Activated CD4-positive, alpha-beta T cell treated with anti-CD3 and anti-CD28 coated beads, Interleukin-2, amount 50 U/mL, for 1 hour (primary cell): ENCODE measurements around the gene SEMA4C.

Experiments used
- DNase-seq: peaks from one replicate; pipeline ENCODE4 v3.0.0-alpha.2; 2020

Gene SEMA4C

DNA sequence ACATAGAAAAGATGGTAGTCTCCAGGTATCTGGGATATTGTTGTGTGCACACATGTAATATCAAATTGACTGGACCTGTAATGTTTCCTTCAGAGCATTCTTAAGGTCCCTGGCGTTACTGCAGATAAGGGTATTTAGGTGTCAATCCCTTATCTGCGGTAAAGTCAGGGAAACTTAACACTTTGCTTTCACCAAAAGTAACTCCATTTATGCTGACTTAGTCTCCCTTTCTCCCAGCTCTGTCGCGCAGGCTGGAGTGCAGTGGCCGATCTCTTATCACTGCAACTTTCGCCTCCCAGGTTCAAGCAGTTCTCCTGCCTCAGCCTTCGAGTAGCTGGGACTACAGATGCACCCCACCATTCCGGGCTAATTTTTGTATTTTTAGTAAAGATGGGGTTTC is 52.0 kb downstream of the SEMA4C start:
- no peak for DNase-seq

- DNase-seq, result no peak
These were observed 52.8 kb downstream of the SEMA4C start for GRCh38 chr2:96816836-96817702.

DNA sequence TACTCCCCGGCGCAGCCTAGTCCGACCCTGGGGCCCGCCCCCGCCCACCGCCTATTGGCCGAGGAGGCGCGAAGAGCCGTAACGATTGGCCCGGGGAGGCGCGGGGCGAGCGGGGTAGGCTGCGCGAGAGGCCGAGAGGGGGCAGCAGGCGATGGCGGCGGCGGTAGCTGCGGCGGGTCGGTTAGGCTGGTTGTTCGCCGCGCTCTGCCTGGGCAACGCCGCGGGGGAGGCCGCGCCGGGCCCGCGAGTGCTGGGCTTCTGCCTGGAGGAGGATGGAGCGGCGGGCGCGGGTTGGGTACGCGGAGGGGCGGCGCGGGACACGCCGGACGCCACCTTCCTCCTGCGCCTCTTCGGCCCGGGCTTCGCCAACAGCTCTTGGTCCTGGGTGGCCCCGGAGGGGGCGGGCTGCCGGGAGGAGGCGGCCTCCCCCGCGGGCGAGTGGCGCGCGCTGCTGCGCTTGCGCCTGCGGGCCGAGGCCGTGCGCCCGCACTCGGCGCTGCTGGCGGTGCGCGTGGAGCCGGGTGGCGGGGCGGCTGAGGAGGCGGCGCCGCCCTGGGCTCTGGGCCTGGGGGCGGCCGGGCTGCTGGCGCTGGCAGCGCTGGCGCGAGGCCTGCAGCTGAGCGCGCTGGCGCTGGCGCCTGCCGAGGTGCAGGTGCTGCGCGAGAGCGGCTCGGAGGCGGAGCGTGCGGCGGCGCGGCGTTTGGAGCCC is 53.6 kb downstream of the SEMA4C start, which contains the start of gene CNNM3:
CNNM3 (plus strand) TSS at position 142 of the 709 bp plus-strand sequence; CDS start at position 152, 10 bp downstream.
- peak; percentile 95 for DNase-seq

DNA sequence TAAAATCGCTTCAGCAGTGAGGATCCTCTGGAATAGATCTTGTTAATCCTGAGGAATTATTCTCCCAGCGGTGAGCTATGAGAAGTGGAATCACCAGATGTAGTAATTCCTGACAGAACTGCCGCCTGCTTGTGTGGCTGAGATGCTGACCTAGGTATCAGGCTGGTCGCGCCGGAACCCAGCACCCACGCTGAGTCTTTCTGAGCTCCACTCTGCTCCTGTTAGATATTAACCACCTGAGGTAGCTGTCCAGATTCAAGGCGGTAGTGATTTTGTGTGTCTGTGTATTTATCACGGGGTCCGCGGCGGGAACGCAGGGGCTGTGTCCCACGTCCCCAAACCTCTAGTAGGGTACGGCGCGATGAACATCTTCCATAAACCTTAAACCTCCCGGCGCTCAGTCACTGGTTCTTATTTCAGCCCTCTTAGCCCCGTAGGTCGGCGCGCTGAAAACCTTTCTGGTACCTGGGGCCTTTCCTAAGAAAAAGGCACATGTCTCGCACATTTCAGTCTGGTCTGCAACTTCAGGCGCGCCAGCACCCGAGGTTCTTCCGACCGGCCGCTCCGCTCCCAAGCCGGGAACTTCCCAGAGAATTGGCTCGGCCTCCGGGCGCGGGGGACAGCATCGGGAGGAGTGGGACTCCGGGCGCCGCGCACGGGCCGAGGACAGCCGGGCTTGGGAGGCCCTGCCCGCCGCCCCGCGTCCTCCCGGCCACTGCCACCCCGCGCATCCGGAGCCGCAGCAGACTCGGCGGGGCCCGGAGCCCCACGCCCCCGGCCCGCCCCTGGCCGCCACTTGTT is 54.4 kb downstream of the SEMA4C start:
- no peak for DNase-seq

DNA sequence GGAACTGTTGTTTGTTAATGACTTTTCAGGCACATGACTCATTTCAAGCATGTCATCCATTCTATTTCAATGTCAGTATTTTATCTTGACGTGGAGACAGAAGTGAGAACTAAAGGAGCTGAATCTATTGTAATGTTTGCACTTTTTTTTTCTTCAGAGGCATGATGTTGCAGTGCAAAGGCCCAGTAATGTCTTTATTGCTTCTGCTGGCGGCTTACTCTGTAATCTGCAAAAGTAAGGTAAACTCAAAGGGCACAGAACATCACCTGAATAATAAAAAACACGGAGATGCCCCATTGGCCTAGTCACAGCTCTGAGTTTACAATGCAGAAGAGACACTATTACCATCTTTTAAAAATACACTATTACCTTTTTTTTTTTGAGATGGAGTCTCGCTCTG is 56.2 kb downstream of the SEMA4C start:
- no peak for DNase-seq

DNA sequence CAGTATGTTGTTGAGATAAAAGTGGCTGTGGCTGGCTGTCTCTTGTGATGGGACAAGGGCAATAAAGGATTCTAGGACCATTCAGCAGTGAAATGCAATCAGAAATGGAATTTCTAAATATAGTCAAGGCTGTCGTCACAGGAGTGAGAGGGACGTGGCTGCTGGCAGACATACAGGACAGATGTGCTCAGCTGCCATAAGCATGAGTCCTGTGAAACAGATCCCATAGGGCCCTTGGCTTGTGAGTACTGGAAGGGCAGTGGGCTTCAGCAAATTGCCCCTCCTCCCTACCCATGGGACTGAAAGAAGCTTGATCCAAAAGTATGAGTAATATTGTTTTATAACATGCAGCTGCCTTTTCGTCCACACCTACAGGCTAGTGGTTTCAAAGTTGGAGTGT is 58.0 kb downstream of the SEMA4C start:
- DNase-seq, result no peak

GRCh38 chr2:96810783-96811192 is 59.1 kb downstream of the SEMA4C start:
- DNase-seq, result no peak

- DNase-seq, result no peak
These were observed 59.7 kb downstream of the SEMA4C start for GRCh38 chr2:96809951-96810782.
